GM12891 (cell line): ENCODE measurements around the gene MARK3.

ENCODE experiments used
- POLR2A ChIP-seq: IDR thresholded peaks from 2 replicates; pipeline ENCODE4 v1.6.1; 2011; ENCODE audit warnings: low read depth, low read length, control low read depth
- SPI1 ChIP-seq: IDR thresholded peaks from 2 replicates; pipeline ENCODE4 v1.6.1; 2011; ENCODE audit warnings: low read depth, low read length, control low read depth

DNA sequence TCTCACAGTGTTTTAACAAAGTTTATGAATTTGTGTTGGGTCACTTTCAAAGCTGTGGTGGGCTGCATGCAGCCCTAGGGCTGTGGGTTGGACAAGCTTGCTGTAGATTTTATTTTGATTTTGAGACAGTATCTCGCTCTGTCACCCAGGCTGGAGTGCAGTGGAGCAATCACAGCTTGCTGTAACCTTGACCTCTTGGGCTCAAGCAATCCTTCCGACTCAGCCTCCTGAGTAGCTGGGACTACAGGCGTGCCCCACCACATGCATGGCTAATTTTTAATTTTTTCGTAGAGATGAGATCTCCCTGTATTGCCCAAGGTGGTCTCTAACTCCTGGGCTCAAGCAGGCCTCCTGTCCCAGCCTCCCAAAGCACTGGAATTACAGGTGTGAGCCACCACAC lies 5.4 kb downstream of the MARK3 start:
- TF ChIP-seq POLR2A (no peak), SPI1 (no peak)
